NCI-H510A (cell line): ENCODE data around the gene TRPV4.
"Not testable (repeated sequence)": the region's sequence is repeated elsewhere in the genome, so short reads cannot be mapped to it uniquely, and the experiment has no call there.

ENCODE experiments used
- DNase-seq: peaks from one replicate; lab custom pipeline; 2025; lab: John Stamatoyannopoulos, UW

The TRPV4 gene

DNA sequence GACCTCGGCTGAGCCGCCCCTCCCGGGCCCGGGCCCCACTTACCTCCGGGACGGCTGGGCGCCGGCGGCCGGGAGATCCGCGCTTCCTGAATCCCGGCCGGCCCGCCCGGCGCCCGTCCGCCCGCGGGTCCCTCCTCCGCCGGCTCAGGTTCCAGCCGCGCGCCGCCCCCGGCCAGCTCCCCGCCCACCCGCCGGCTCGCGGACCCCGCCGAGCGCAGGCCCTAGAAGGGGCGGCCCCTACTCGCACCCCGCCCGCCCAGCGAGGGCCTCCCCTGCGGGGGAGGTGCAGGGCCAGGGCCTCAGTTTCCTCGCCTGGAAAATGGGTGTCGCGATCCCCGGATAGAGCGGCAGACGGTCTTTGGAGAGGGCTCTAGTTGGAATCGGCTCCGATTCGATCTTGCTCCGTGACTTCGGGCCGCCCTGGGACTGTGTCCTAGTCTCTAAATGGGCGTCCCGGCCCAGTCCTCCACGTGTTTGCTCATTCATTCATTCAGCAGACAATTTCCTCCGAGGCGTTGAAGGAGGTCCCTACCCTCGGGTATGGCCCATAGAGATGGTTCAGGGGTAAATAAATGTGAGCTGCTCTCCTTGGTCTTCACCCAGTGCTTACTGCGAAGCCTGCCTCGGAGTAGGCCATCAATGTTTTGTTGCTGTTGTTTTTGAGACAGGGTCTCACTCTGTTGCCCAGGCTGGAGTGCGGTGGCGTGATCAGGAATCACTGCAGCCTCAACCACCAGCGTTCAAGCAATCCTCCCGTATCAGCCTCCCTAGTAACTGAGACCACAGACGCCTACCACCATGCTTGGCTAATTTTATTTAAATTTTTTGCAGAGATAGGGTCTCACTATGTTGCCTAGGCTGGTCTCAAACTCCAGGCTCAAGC is at the start of gene TRPV4:
TRPV4 (minus strand) TSS at position 92 of the 883 bp plus-strand sequence. CDS start 18,602 bp downstream, outside the sequence.
- no peak for DNase-seq

- DNase-seq = no peak
Observed at GRCh38 chr12:109881752-109882151, 48.6 kb upstream of the TRPV4 start.

DNA sequence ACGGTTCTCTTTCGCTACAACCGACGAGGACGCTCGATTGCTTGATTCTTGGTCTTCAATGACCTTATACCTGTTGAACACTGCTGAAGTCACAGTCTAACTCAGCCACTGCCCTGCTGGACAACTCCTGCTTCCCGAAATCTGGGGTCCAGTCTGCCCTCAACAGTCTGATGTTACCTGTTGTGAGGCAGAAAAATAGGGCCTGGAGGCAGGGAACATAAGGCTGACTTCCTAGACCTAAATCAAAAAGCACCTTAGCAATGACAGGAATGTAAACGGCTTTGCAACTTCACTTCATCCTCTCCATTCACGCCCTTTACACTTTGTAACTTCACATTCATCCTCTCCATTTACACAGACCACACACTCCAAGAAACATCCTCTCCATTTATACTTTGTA is 47.7 kb upstream of the TRPV4 start:
- DNase-seq = no peak

- DNase-seq = peak; percentile 86
Observed at GRCh38 chr12:109880043-109880931, 47.1 kb upstream of the TRPV4 start, which contains the start of gene GLTP. Gene GLTP (minus strand): TSS chr12:109880541. CDS start chr12:109880374, 167 bp downstream.

- DNase-seq = no peak
Observed at GRCh38 chr12:109879351-109880042, 46.3 kb upstream of the TRPV4 start.

GRCh38 chr12:109878749-109879148 is 45.6 kb upstream of the TRPV4 start:
- no peak for DNase-seq

DNA sequence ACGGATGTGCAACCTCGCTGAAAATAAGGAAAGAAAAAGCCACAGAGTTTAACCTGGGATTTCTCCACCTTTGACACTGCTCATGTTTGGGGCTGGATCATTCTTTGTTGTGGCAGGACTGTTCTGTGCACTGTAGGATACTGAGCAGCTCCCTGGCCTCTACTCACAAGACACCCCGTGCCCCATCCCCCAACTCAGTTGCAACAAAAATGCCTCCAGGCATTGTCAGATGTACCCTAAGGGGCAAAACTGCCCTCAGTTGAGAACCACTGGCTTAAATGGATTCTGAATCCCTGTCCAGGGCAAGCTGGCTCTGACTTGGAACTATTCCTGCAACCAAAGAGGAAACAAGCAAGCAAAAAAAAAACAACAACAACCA is 45.0 kb upstream of the TRPV4 start:
- no peak for DNase-seq

DNA sequence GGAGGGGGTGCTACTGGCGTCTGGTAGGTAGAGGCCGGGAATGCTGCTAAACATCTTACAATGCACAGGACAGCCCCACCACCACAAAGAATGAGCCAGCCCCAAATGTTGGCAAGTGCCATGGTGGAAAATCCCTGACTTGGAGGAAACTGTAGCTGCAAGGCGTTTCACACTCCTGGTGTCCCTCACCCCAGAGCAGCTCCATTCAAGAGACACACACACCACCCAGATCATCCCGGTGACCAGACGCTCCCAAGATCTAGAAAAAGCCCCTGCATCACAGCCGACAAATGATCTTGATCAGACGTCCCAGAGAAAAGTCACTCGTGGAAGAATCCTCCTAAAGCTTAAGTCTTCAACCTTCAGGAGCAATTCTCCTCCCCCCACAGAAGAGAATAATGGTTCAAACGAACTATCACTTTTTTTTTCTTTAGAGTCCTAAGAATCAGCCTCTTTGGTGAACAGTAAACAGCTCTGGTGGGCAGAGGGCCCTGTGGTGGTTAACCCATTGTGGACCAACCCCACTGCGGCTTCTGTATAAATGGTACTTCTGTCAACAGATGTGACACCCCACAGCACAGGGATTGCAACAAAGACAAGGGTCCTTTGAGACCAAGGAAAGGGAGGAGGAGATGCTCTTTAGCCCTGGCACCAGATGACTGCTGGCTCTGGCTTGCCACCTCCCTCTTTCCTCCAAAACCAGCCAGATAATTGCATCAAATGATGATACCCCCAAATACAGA is 44.5 kb upstream of the TRPV4 start:
- DNase-seq = no peak

DNA sequence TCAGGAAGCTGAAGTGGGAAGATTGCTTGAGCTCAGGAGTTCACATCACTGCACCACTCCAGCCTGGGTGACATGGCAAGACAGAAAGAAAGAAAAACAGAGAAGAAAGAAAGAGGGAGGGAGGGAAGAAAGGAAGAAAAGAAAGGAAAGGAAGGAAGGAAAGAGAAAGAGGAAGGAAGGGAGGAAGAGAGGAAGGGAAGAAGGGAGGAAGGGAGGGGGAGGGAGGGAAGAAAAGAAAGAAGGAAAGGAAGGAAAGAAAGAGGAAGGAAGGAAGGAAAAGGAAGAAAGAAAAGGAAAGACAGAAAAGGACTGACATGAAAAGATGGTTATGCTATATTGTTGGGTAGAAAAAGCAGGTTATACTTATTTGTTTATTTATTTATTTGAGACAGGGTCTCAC is 43.2 kb upstream of the TRPV4 start:
- DNase-seq = no peak

- DNase-seq = peak; percentile 56
Observed at GRCh38 chr12:109875572-109876131, 42.5 kb upstream of the TRPV4 start.

GRCh38 chr12:109873653-109874052 is 40.5 kb upstream of the TRPV4 start:
- DNase-seq = no peak

DNA sequence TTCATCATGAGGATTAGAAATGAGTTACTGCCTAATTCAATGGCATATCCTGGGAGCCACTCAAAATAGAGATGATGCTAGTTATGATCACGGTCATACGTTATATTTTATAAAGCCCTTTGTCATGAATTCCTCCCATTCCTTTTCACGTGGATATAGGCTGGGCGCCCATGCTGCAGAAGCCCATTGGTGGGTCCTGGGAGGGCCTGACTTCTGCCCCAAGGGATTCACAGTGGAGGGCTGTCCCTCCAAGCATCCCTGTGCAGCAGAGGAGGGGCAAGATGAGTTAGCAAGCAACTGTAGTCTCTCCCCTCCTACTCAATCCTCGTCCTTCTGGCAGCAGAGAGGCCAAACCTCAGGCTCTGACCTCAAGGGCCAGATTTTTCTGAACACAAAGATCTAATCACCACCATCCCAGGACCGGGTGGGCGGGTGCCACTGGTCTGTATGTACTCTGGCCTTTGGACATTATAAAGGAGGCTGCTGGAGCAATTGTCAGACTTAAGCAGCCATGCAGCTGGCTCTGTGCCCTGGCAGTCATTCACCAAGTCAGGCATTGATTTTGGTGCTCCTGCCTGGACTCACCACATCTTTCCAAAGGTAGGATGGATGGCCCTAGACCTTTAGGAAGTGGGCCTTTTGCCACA is 38.6 kb upstream of the TRPV4 start:
- DNase-seq = no peak

- DNase-seq = no peak
Observed at GRCh38 chr12:109870648-109871047, 37.5 kb upstream of the TRPV4 start.

GRCh38 chr12:109868182-109869051 is 35.2 kb upstream of the TRPV4 start:
- no peak for DNase-seq

DNA sequence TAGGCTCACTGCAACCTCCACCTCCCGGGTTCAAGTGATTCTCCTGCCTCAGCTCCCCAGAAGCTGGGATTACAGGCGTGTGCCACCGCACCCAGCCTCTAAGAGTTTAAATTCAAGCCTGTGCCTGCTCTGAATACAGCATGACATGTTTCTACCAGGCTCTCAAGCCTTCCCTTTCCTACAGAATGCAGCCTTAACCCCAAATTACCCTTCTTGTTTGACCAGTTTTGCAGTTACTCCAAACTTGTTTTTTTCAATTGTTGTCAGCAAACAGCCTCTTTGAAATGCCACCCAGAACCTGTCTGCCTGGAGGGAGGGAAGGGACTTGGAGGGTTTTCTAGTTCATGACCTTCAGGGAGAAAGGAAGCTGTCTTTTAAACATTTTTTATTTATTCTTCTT is 31.7 kb upstream of the TRPV4 start:
- DNase-seq = no peak

GRCh38 chr12:109863847-109864712 is 30.9 kb upstream of the TRPV4 start:
- peak; percentile 49 for DNase-seq

DNA sequence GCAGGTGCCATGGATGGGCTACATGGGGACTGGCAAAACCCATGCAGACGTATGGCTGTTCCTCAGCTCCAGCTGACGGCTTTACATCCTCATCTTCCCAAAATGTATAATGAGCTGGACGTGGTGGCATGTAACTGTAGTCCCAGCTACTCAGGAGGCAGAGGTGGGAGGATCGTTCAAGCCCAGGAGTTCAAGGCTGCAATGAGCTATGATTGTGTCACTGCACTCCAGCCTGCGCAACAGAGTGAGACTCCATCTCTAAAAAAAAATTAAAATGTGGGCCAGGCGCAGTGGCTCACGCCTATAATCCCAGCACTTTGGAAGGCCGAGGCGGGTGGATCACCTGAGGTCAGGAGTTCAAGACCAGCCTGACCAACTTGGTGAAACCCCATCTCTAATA is 29.3 kb upstream of the TRPV4 start:
- DNase-seq = not testable (repeated sequence)

- no peak for DNase-seq
Observed at GRCh38 chr12:109861689-109862314, 28.6 kb upstream of the TRPV4 start.
